K562 (cell line): ENCODE data around the gene MTHFD2. TPM values are rescaled to one million over a fixed set of nuclear protein-coding genes. Genes with fewer than 3 reads are reported as not detected.

Experiments
- ARID1B ChIP-seq: fragments of 450-650 bp; IDR thresholded peaks from 2 replicates; pipeline ENCODE4 v1.6.1; 2016; ENCODE audit warnings: antibody characterized with exemption, mild to moderate bottlenecking, inconsistent platforms
- HDAC3 ChIP-seq: fragments of 450-650 bp; IDR thresholded peaks from 2 replicates; pipeline ENCODE4 v1.6.1; 2018; ENCODE audit warnings: borderline replicate concordance, mild to moderate bottlenecking, moderate library complexity; ENCODE audit not compliant: partially characterized antibody
- KDM4B ChIP-seq, 2 experiments: fragments of 450-650 bp in 1 of 2; sonication (generic) in 1 of 2; IDR thresholded peaks; 2 replicates each; pipeline ENCODE4 v1.6.1; 2016 to 2017; ENCODE audit warnings: borderline replicate concordance in 2 of 2, antibody characterized with exemption in 1 of 2, low read depth in 1 of 2, mild to moderate bottlenecking in 1 of 2
- MAFK ChIP-seq: IDR thresholded peaks from 2 replicates; pipeline ENCODE4 v1.6.1; 2011; ENCODE audit warnings: low read length, improper control_type of control experiment
- MEIS2 ChIP-seq: fragments of 450-650 bp; IDR thresholded peaks from 2 replicates; pipeline ENCODE4 v1.6.1; 2014; ENCODE audit warnings: mild to moderate bottlenecking; ENCODE audit not compliant: partially characterized antibody
- SAFB2 ChIP-seq: fragments of 200-400 bp; formaldehyde crosslinking; IDR thresholded peaks from 2 replicates; pipeline ENCODE4 v1.6.1; 2018; ENCODE audit warnings: borderline replicate concordance, low read length, low read depth, moderate library complexity; ENCODE audit not compliant: severe bottlenecking
- ZNF561 ChIP-seq: fragments of 450-650 bp; formaldehyde crosslinking; conservative IDR thresholded peaks from 2 replicates; pipeline ENCODE4 v1.4.0; 2020; ENCODE audit warnings: mild to moderate bottlenecking, moderate library complexity
- ZNF75A ChIP-seq: fragments of 450-650 bp; formaldehyde crosslinking; IDR thresholded peaks from 2 replicates; pipeline ENCODE4 v1.4.0; 2020; ENCODE audit warnings: mild to moderate bottlenecking
- polyA plus RNA-seq, 8 experiments: library from polyadenylated mRNA; depleted of rRNA in 4 of 8; stranded (reverse) in 5 of 8; unstranded in 3 of 8; fragments of >200 nt; fragmentation: Nextera tagmentation in 2 of 8; fragmentation: Illumina TruSeq in 1 of 8; extraction: Ambion mirVana in 2 of 8; extraction: Trizol in 1 of 8; gene quantifications; 2 replicates each; pipeline versions ENCODE4 v1.2.1 to v1.2.3, GENCODE V29; 2011 to 2014; ENCODE audit warnings: inconsistent platforms in 1 of 8, missing spikeins in 1 of 8
- total RNA-seq, 7 experiments: library from RNA; depleted of rRNA in 6 of 7; stranded (reverse); fragments of >200 nt in 6 of 7; fragmentation: Illumina TruSeq in 2 of 7; extraction: Trizol in 2 of 7; gene quantifications; 2 replicates each; pipeline versions ENCODE4 v1.2.1 to v1.2.3, GENCODE V29; 2011 to 2021; ENCODE audit warnings: low replicate concordance in 1 of 7
- TF ChIP-seq, protein P1 (sequence below): fragments of 450-650 bp; IDR thresholded peaks from 2 replicates; pipeline ENCODE4 v1.6.1; 2016; ENCODE audit warnings: low read depth
- TF ChIP-seq, protein P2 (sequence below), 2 experiments: fragments of 450-650 bp in 1 of 2; sonication (generic) in 1 of 2; formaldehyde crosslinking in 1 of 2; IDR thresholded peaks in 1 of 2; conservative IDR thresholded peaks in 1 of 2; 2 replicates each; pipeline versions ENCODE4 v1.6.1 to v1.8.1; 2016 to 2023; ENCODE audit warnings: mild to moderate bottlenecking in 2 of 2, moderate library complexity in 2 of 2, inconsistent platforms in 1 of 2, missing genetic modification reagents in 1 of 2
- TF ChIP-seq, protein P3 (sequence below), 2 experiments: fragments of 450-650 bp; IDR thresholded peaks; 2 replicates each; pipeline ENCODE4 v1.6.1; 2016
- TF ChIP-seq, protein P4 (sequence below): sonication (generic); formaldehyde crosslinking; IDR thresholded peaks from 2 replicates; pipeline ENCODE4 v1.8.0; 2022; ENCODE audit warnings: missing genetic modification reagents, mild to moderate bottlenecking, borderline replicate concordance
- TF ChIP-seq, protein P5 (sequence below): fragments of 250-450 bp; sonication (Bioruptor Pico); IDR thresholded peaks from 2 replicates; pipeline ENCODE4 v1.9.0; 2021; ENCODE audit warnings: mild to moderate bottlenecking, inconsistent platforms

Gene MTHFD2
- total and polyA plus RNA-seq, 9 of the 15 experiments (the other 6 are each of a cell fraction or from before 2014, with no cell fraction given): 113 to 520 (median 234) TPM

DNA sequence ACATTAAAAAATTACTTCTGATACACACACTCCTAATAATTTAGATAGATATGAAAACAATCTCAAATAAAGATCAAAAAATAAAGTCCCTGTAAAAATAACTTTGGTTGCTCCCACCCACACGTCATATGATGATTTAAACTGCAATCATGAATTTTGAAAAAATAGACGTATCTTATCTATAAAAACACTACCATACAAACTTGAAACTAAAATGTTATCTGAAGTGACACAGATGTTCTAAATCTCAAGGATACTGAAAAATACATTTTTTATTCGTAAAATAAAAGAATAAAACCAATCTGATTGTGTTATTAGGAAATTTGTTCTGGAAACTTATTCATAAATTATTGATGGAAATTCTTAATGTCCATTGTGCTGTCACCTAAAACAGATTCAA is 42.6 kb upstream of the MTHFD2 start (continued):
- TF ChIP-seq, protein P1, sequence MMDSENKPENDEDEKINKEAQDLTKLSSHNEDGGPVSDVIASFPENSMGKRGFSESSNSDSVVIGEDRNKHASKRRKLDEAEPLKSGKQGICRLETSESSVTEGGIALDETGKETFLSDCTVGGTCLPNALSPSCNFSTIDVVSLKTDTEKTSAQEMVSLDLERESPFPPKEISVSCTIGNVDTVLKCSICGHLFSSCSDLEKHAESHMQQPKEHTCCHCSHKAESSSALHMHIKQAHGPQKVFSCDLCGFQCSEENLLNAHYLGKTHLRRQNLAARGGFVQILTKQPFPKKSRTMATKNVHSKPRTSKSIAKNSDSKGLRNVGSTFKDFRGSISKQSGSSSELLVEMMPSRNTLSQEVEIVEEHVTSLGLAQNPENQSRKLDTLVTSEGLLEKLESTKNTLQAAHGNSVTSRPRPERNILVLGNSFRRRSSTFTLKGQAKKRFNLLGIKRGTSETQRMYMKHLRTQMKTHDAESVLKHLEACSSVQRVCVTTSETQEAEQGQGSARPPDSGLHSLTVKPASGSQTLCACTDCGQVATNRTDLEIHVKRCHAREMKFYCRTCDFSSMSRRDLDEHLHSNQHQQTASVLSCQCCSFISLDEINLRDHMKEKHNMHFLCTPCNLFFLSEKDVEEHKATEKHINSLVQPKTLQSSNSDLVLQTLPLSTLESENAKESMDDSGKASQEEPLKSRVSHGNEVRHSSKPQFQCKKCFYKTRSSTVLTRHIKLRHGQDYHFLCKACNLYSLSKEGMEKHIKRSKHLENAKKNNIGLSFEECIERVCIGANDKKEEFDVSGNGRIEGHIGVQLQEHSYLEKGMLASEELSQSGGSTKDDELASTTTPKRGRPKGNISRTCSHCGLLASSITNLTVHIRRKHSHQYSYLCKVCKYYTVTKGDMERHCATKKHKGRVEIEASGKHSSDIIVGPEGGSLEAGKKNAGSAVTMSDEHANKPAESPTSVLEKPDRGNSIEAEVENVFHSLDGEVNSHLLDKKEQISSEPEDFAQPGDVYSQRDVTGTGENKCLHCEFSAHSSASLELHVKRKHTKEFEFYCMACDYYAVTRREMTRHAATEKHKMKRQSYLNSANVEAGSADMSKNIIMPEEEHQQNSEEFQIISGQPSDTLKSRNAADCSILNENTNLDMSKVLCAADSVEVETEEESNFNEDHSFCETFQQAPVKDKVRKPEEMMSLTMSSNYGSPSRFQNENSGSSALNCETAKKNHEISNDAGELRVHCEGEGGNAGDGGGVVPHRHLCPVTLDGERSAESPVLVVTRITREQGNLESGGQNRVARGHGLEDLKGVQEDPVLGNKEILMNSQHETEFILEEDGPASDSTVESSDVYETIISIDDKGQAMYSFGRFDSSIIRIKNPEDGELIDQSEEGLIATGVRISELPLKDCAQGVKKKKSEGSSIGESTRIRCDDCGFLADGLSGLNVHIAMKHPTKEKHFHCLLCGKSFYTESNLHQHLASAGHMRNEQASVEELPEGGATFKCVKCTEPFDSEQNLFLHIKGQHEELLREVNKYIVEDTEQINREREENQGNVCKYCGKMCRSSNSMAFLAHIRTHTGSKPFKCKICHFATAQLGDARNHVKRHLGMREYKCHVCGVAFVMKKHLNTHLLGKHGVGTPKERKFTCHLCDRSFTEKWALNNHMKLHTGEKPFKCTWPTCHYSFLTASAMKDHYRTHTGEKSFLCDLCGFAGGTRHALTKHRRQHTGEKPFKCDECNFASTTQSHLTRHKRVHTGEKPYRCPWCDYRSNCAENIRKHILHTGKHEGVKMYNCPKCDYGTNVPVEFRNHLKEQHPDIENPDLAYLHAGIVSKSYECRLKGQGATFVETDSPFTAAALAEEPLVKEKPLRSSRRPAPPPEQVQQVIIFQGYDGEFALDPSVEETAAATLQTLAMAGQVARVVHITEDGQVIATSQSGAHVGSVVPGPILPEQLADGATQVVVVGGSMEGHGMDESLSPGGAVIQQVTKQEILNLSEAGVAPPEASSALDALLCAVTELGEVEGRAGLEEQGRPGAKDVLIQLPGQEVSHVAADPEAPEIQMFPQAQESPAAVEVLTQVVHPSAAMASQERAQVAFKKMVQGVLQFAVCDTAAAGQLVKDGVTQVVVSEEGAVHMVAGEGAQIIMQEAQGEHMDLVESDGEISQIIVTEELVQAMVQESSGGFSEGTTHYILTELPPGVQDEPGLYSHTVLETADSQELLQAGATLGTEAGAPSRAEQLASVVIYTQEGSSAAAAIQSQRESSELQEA: no peak
- TF ChIP-seq SAFB2 (no peak), HDAC3 (no peak), KDM4B (IDR thresholded peaks at IDR 0.05; ENCODE audit: borderline replicate concordance in 2 of 2, low read depth in 1 of 2) (no peak), ZNF75A (CRISPR knock-in tag) (no peak), MAFK (no peak), MEIS2 (peak; percentile 46), ARID1B (peak; percentile 63), ZNF561 (CRISPR knock-in tag) (no peak)
- TF ChIP-seq, protein P2, sequence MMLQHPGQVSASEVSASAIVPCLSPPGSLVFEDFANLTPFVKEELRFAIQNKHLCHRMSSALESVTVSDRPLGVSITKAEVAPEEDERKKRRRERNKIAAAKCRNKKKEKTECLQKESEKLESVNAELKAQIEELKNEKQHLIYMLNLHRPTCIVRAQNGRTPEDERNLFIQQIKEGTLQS (IDR thresholded peaks at IDR 0.05): no peak
- TF ChIP-seq, protein P2 (CRISPR knock-in tag; conservative IDR thresholded peaks at IDR 0.05): no peak
- TF ChIP-seq, protein P3, sequence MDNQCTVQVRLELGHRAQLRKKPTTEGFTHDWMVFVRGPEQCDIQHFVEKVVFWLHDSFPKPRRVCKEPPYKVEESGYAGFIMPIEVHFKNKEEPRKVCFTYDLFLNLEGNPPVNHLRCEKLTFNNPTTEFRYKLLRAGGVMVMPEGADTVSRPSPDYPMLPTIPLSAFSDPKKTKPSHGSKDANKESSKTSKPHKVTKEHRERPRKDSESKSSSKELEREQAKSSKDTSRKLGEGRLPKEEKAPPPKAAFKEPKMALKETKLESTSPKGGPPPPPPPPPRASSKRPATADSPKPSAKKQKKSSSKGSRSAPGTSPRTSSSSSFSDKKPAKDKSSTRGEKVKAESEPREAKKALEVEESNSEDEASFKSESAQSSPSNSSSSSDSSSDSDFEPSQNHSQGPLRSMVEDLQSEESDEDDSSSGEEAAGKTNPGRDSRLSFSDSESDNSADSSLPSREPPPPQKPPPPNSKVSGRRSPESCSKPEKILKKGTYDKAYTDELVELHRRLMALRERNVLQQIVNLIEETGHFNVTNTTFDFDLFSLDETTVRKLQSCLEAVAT (IDR thresholded peaks at IDR 0.05): no peak
- TF ChIP-seq, protein P4, sequence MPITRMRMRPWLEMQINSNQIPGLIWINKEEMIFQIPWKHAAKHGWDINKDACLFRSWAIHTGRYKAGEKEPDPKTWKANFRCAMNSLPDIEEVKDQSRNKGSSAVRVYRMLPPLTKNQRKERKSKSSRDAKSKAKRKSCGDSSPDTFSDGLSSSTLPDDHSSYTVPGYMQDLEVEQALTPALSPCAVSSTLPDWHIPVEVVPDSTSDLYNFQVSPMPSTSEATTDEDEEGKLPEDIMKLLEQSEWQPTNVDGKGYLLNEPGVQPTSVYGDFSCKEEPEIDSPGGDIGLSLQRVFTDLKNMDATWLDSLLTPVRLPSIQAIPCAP (CRISPR knock-in tag): no peak
- TF ChIP-seq, protein P5, sequence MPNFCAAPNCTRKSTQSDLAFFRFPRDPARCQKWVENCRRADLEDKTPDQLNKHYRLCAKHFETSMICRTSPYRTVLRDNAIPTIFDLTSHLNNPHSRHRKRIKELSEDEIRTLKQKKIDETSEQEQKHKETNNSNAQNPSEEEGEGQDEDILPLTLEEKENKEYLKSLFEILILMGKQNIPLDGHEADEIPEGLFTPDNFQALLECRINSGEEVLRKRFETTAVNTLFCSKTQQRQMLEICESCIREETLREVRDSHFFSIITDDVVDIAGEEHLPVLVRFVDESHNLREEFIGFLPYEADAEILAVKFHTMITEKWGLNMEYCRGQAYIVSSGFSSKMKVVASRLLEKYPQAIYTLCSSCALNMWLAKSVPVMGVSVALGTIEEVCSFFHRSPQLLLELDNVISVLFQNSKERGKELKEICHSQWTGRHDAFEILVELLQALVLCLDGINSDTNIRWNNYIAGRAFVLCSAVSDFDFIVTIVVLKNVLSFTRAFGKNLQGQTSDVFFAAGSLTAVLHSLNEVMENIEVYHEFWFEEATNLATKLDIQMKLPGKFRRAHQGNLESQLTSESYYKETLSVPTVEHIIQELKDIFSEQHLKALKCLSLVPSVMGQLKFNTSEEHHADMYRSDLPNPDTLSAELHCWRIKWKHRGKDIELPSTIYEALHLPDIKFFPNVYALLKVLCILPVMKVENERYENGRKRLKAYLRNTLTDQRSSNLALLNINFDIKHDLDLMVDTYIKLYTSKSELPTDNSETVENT (CRISPR knock-in tag): no peak
